Measurements from ENCODE around the gene CAMK4.
A peak's percentile ranks its signal among the peaks of the same experiment; 100 is the strongest.

Gene CAMK4

GRCh38 chr5:111392181-111392580 lies 168.0 kb downstream of the CAMK4 start:
- H3K4me3 ChIP-seq (ENCODE audit: control insufficient read depth, low read depth, low read length) = no peak overlapping the region
- DNase-seq (ENCODE audit: low read depth) = no peak
- TF ChIP-seq CTCF (IDR thresholded peaks at IDR 0.05; ENCODE audit: control insufficient read depth, insufficient read depth, low read depth, low read length, missing control alignments) = no peak

- no peak for TF ChIP-seq CTCF (IDR thresholded peaks at IDR 0.05; ENCODE audit: control insufficient read depth, insufficient read depth, low read depth, low read length, missing control alignments)
- DNase-seq (ENCODE audit: low read depth) = peak; percentile 67
- H3K4me3 ChIP-seq (ENCODE audit: control insufficient read depth, low read depth, low read length) = no peak overlapping the region
Observed at GRCh38 chr5:111394586-111394985, 170.4 kb downstream of the CAMK4 start.

GRCh38 chr5:111398013-111398412 lies 173.8 kb downstream of the CAMK4 start:
- no peak overlapping the region for H3K4me3 ChIP-seq (ENCODE audit: control insufficient read depth, low read depth, low read length)
- TF ChIP-seq CTCF (IDR thresholded peaks at IDR 0.05; ENCODE audit: control insufficient read depth, insufficient read depth, low read depth, low read length, missing control alignments) = no peak
- no peak for DNase-seq (ENCODE audit: low read depth)

GRCh38 chr5:111399113-111399512 lies 174.9 kb downstream of the CAMK4 start:
- no peak for TF ChIP-seq CTCF (IDR thresholded peaks at IDR 0.05; ENCODE audit: control insufficient read depth, insufficient read depth, low read depth, low read length, missing control alignments)
- DNase-seq (ENCODE audit: low read depth) = no peak
- H3K4me3 ChIP-seq (ENCODE audit: control insufficient read depth, low read depth, low read length) = no peak overlapping the region

GRCh38 chr5:111401906-111402305 lies 177.7 kb downstream of the CAMK4 start:
- DNase-seq (ENCODE audit: low read depth) = no peak
- no peak overlapping the region for H3K4me3 ChIP-seq (ENCODE audit: control insufficient read depth, low read depth, low read length)
- TF ChIP-seq CTCF (IDR thresholded peaks at IDR 0.05; ENCODE audit: control insufficient read depth, insufficient read depth, low read depth, low read length, missing control alignments) = peak; percentile 40

- H3K4me3 ChIP-seq (ENCODE audit: control insufficient read depth, low read depth, low read length) = no peak overlapping the region
- DNase-seq (ENCODE audit: low read depth) = no peak
- no peak for TF ChIP-seq CTCF (IDR thresholded peaks at IDR 0.05; ENCODE audit: control insufficient read depth, insufficient read depth, low read depth, low read length, missing control alignments)
Observed at GRCh38 chr5:111404270-111404769, 180.1 kb downstream of the CAMK4 start.

- DNase-seq (ENCODE audit: low read depth) = no peak
- TF ChIP-seq CTCF (IDR thresholded peaks at IDR 0.05; ENCODE audit: control insufficient read depth, insufficient read depth, low read depth, low read length, missing control alignments) = no peak
- no peak overlapping the region for H3K4me3 ChIP-seq (ENCODE audit: control insufficient read depth, low read depth, low read length)
Observed at GRCh38 chr5:111407562-111407961, 183.4 kb downstream of the CAMK4 start.
